Stimulated activated CD4-positive, alpha-beta T cell treated with anti-CD3 and anti-CD28 coated beads, Interleukin-4, amount 100 ng/mL, for 4 hours (primary cell): ENCODE results near the gene ABHD16A.
"Not testable (repeated sequence)": the region's sequence is repeated elsewhere in the genome, so short reads cannot be mapped to it uniquely, and the experiment has no call there.

Experiments
- DNase-seq, 2 experiments: peaks; one replicate each; pipeline ENCODE4 v3.0.0-alpha.2; 2020

Gene ABHD16A

GRCh38 chr6:31713991-31714684 lies 11.0 kb upstream of the ABHD16A start:
- no peak for DNase-seq

GRCh38 chr6:31713465-31713864 lies 10.3 kb upstream of the ABHD16A start:
- DNase-seq = no peak

- DNase-seq = no peak
These were observed 9.2 kb upstream of the ABHD16A start for GRCh38 chr6:31712296-31712695.

- DNase-seq = no peak
These were observed 8.1 kb upstream of the ABHD16A start for GRCh38 chr6:31711233-31711632.

- no peak for DNase-seq
These were observed 7.5 kb upstream of the ABHD16A start for GRCh38 chr6:31710523-31711219.

- not testable (repeated sequence) for DNase-seq
These were observed 6.0 kb upstream of the ABHD16A start for GRCh38 chr6:31709157-31709556.

GRCh38 chr6:31708224-31708623 lies 5.1 kb upstream of the ABHD16A start:
- no peak for DNase-seq

GRCh38 chr6:31707701-31708100 lies 4.6 kb upstream of the ABHD16A start:
- no peak for DNase-seq

- DNase-seq = no peak
These were observed 3.5 kb upstream of the ABHD16A start, which contains the start of gene LY6G6F for GRCh38 chr6:31706599-31706998. Gene LY6G6F, plus strand, starts transcription at chr6:31706866. Its CDS starts 41 bp downstream, at chr6:31706907.

- no peak for DNase-seq
These were observed 2.8 kb upstream of the ABHD16A start for GRCh38 chr6:31705931-31706330.

- DNase-seq = peak; percentile 16 to 18
These were observed 712 bp downstream of the ABHD16A start for GRCh38 chr6:31702405-31702818.

- no peak for DNase-seq
These were observed 1.3 kb downstream of the ABHD16A start for GRCh38 chr6:31701666-31702404.

- DNase-seq = no peak
These were observed 2.3 kb downstream of the ABHD16A start for GRCh38 chr6:31700740-31701401.

GRCh38 chr6:31697555-31697954 lies 5.6 kb downstream of the ABHD16A start:
- no peak for DNase-seq

GRCh38 chr6:31693535-31693934 lies 9.6 kb downstream of the ABHD16A start:
- no peak for DNase-seq

GRCh38 chr6:31692886-31693285 lies 10.2 kb downstream of the ABHD16A start:
- no peak for DNase-seq

GRCh38 chr6:31692353-31692752 lies 10.8 kb downstream of the ABHD16A start:
- DNase-seq = no peak

- no peak for DNase-seq
These were observed 11.5 kb downstream of the ABHD16A start for GRCh38 chr6:31691564-31692108.

GRCh38 chr6:31691078-31691463 lies 12.1 kb downstream of the ABHD16A start:
- no peak for DNase-seq

GRCh38 chr6:31690231-31691077 lies 12.7 kb downstream of the ABHD16A start:
- DNase-seq = no peak

GRCh38 chr6:31689249-31690110 lies 13.6 kb downstream of the ABHD16A start:
- DNase-seq = no peak
